HCT116 (cell line): ENCODE measurements around the gene YY1. TPM values are rescaled to one million over a fixed set of nuclear protein-coding genes. Genes with fewer than 3 reads are reported as not detected.

ENCODE experiments used
- ATAC-seq: fragments of 200-7000 bp; cut with Tn5 transposase; 2 replicates; pipeline ENCODE4 v1.9.1; 2020; ENCODE audit warnings: mild to moderate bottlenecking, moderate library complexity
- BruUV-seq: library from RNA; stranded (reverse); fragments of 400-500 nt; replicated peaks from 2 replicates; lab custom pipeline; 2021; lab: Mats Ljungman, UMichigan
- CTCF ChIA-PET: fragments of 300-600 bp; sonication (Branson Sonifier 250); formaldehyde crosslinking; loops from one replicate; lab custom pipeline; 2021; ENCODE audit warnings: antibody characterized with exemption; lab: Charles Lee
- POLR2A ChIA-PET: fragments of 300-600, 350-600 bp; sonication (Branson Sonifier 250); formaldehyde crosslinking; loops from one replicate; lab custom pipeline; 2021; ENCODE audit warnings: antibody characterized with exemption; lab: Charles Lee
- RAD21 ChIA-PET, 2 experiments: fragments of 300-600 bp; sonication (Branson Sonifier 250); formaldehyde crosslinking; loops; one replicate each; lab custom pipeline; 2023; ENCODE audit warnings: low total read pairs in 2 of 2; ENCODE audit not compliant: uncharacterized antibody in 2 of 2, unreplicated experiment in 2 of 2, low non-redundant PET in 1 of 2; lab: Charles Lee
- DNase-seq: peaks from one replicate; pipeline ENCODE4 v3.0.0-alpha.2; 2010; ENCODE audit warnings: low read depth, low spot score
- H2AFZ ChIP-seq: fragments of 200-600 bp; shearing (Covaris generic), sonication (generic); 2 replicates; pipeline ENCODE4 v1.6.1; 2017; ENCODE audit warnings: low read depth, mixed run types, mixed read lengths, antibody characterized with exemption, low read length; ENCODE audit not compliant: poor library complexity, severe bottlenecking
- H3K27ac ChIP-seq: 2 replicates; pipeline ENCODE4 v1.5.1; 2012; ENCODE audit warnings: low read depth, low read length
- H3K27me3 ChIP-seq: fragments of 200-600 bp; sonication (generic); 2 replicates; pipeline ENCODE4 v1.6.1; 2016; ENCODE audit warnings: mixed run types, low read length, mixed read lengths; ENCODE audit not compliant: insufficient read depth
- H3K36me3 ChIP-seq, 2 experiments: fragments of 200-500 bp in 1 of 2; fragments of 200-600 bp in 1 of 2; sonication (Bioruptor generic) in 1 of 2; sonication (generic) in 1 of 2; 2 replicates each; pipeline versions ENCODE4 v1.5.1 to v1.6.1; 2014 to 2016; ENCODE audit warnings: low read length in 2 of 2, inconsistent platforms in 1 of 2, mixed read lengths in 1 of 2, mixed run types in 1 of 2; ENCODE audit not compliant: insufficient read depth in 2 of 2, control insufficient read depth in 1 of 2
- H3K4me1 ChIP-seq, 2 experiments: fragments of 200-600 bp in 1 of 2; sonication (generic) in 1 of 2; 2 replicates each; pipeline versions ENCODE4 v1.5.1 to v1.6.1; 2012 to 2017; ENCODE audit warnings: low read length in 2 of 2, inconsistent platforms in 1 of 2, mild to moderate bottlenecking in 1 of 2, mixed read lengths in 1 of 2, mixed run types in 1 of 2, moderate library complexity in 1 of 2; ENCODE audit not compliant: insufficient read depth in 2 of 2, control insufficient read depth in 1 of 2
- H3K4me2 ChIP-seq: fragments of 200-600 bp; sonication (generic); 2 replicates; pipeline ENCODE4 v1.6.1; 2017; ENCODE audit warnings: mixed run types, low read length, mixed read lengths
- H3K4me3 ChIP-seq, 2 experiments: fragments of 200-600 bp in 1 of 2; sonication (generic) in 1 of 2; replicated peaks in 1 of 2; 2 replicates each; pipeline ENCODE4 v1.5.1; 2011 to 2016; ENCODE audit warnings: low read length in 2 of 2, control low read depth in 1 of 2, low read depth in 1 of 2, mild to moderate bottlenecking in 1 of 2, mixed read lengths in 1 of 2, mixed run types in 1 of 2
- H3K79me2 ChIP-seq: fragments of 200-600 bp; sonication (generic); 2 replicates; pipeline ENCODE4 v1.6.1; 2017; ENCODE audit warnings: mild to moderate bottlenecking, mixed run types, low read length, moderate library complexity, mixed read lengths; ENCODE audit not compliant: insufficient read depth
- H3K9ac ChIP-seq: fragments of 200-600 bp; sonication (generic); 2 replicates; pipeline ENCODE4 v1.6.1; 2016; ENCODE audit warnings: low read length, mixed read lengths
- H3K9me2 ChIP-seq: fragments of 200-600 bp; sonication (generic), shearing (Covaris generic); 2 replicates; pipeline ENCODE4 v1.6.1; 2017; ENCODE audit warnings: mixed run types, mild to moderate bottlenecking, moderate library complexity; ENCODE audit not compliant: insufficient read depth
- H3K9me3 ChIP-seq, 2 experiments: fragments of 200-500 bp in 1 of 2; fragments of 200-600 bp in 1 of 2; sonication (Bioruptor generic) in 1 of 2; sonication (generic) in 1 of 2; 2 replicates each; pipeline ENCODE4 v1.6.1; 2014 to 2017; ENCODE audit warnings: low read length in 2 of 2, mixed read lengths in 2 of 2, inconsistent platforms in 1 of 2, low read depth in 1 of 2, mild to moderate bottlenecking in 1 of 2, mixed run types in 1 of 2, moderate library complexity in 1 of 2; ENCODE audit not compliant: control insufficient read depth in 1 of 2, insufficient read depth in 1 of 2
- H4K20me1 ChIP-seq: fragments of 200-600 bp; sonication (generic), shearing (Covaris generic); 2 replicates; pipeline ENCODE4 v1.6.1; 2017; ENCODE audit warnings: mixed run types, mild to moderate bottlenecking, moderate library complexity; ENCODE audit not compliant: insufficient read depth
- ATF3 ChIP-seq: IDR thresholded peaks from 2 replicates; pipeline ENCODE4 v1.6.1; 2012
- CBX3 ChIP-seq: IDR thresholded peaks from 2 replicates; pipeline ENCODE4 v1.6.1; 2012; ENCODE audit warnings: low read depth
- CTCF ChIP-seq, 3 experiments: fragments of 200-600 bp in 1 of 3; sonication (generic) in 1 of 3; IDR thresholded peaks in 2 of 3; conservative IDR thresholded peaks in 1 of 3; 2 replicates each; pipeline ENCODE4 v1.5.1; 2012 to 2017; ENCODE audit warnings: low read depth in 2 of 3, low read length in 2 of 3, antibody characterized with exemption in 1 of 3, borderline replicate concordance in 1 of 3, control low read depth in 1 of 3, mild to moderate bottlenecking in 1 of 3, mixed read lengths in 1 of 3, mixed run types in 1 of 3, moderate library complexity in 1 of 3; ENCODE audit not compliant: insufficient read depth in 1 of 3
- EGR1 ChIP-seq: IDR thresholded peaks from 2 replicates; pipeline ENCODE4 v1.6.1; 2012; ENCODE audit warnings: low read depth
- EZH2 ChIP-seq: fragments of 200-600 bp; sonication (generic); IDR thresholded peaks from 2 replicates; pipeline ENCODE4 v1.6.1; 2017; ENCODE audit warnings: antibody characterized with exemption, mixed run types
- EZH2phosphoT487 ChIP-seq: fragments of 200-600 bp; IDR thresholded peaks from 2 replicates; pipeline ENCODE4 v1.6.1; 2018; ENCODE audit warnings: antibody characterized with exemption, borderline replicate concordance
- JUND ChIP-seq: IDR thresholded peaks from 2 replicates; pipeline ENCODE4 v1.6.1; 2012
- MAX ChIP-seq: IDR thresholded peaks from 2 replicates; pipeline ENCODE4 v1.6.1; 2012
- POLR2A ChIP-seq: IDR thresholded peaks from 2 replicates; pipeline ENCODE4 v1.7.0; 2011; ENCODE audit warnings: borderline replicate concordance; ENCODE audit not compliant: insufficient read depth, insufficient read length; ENCODE audit errors: extremely low read depth
- POLR2AphosphoS5 ChIP-seq: IDR thresholded peaks from 2 replicates; pipeline ENCODE4 v1.6.1; 2011; ENCODE audit warnings: mild to moderate bottlenecking, low read depth, low read length, moderate library complexity
- RAD21 ChIP-seq: IDR thresholded peaks from 2 replicates; pipeline ENCODE4 v1.6.1; 2012; ENCODE audit warnings: low read depth, mild to moderate bottlenecking
- REST ChIP-seq: IDR thresholded peaks from 2 replicates; pipeline ENCODE4 v1.6.1; 2012; ENCODE audit warnings: low read depth
- SIN3A ChIP-seq: IDR thresholded peaks from 2 replicates; pipeline ENCODE4 v1.6.1; 2012; ENCODE audit warnings: low read depth
- SP1 ChIP-seq: IDR thresholded peaks from 2 replicates; pipeline ENCODE4 v1.6.1; 2012; ENCODE audit warnings: low read depth
- TCF7L2 ChIP-seq: IDR thresholded peaks from 2 replicates; pipeline ENCODE4 v1.7.0; 2011; ENCODE audit warnings: borderline replicate concordance, inconsistent platforms; ENCODE audit not compliant: insufficient read depth, insufficient read length; ENCODE audit errors: extremely low read depth
- ZBTB33 ChIP-seq: IDR thresholded peaks from 2 replicates; pipeline ENCODE4 v1.6.1; 2011; ENCODE audit warnings: mild to moderate bottlenecking, low read length, moderate library complexity; ENCODE audit not compliant: insufficient replicate concordance; ENCODE audit errors: extremely low read depth
- ZFX ChIP-seq: fragments of 450-650 bp; IDR thresholded peaks from 2 replicates; pipeline ENCODE4 v1.6.1; 2017
- intact Hi-C: fragments of 100-400 bp; cut with micrococcal nuclease; formaldehyde crosslinking; loops from 2 replicates; pipeline ENCODE4 v1.10.0; 2022
- total RNA-seq: library from RNA; stranded (reverse); gene quantifications from one replicate; pipeline ENCODE4 v1.2.1, GENCODE V29; 2021; ENCODE audit not compliant: unreplicated experiment

The YY1 gene
- total RNA-seq, 1 experiment from 2014 or later, result 111 TPM

GRCh38 chr14:100200311-100200710 is 38.6 kb upstream of the YY1 start:
- Histone ChIP-seq H3K9me3 (no peaks in the 10 kb centered on the region), H3K36me3 (no peaks in the 10 kb centered on the region), H3K9me2 (no peaks in the 10 kb centered on the region), H2AFZ (no peak overlapping the region), H3K27me3 (no peaks in the 10 kb centered on the region), H4K20me1 (no peaks in the 10 kb centered on the region), H3K4me3 (no peak overlapping the region), H3K27ac (no peak overlapping the region), H3K4me2 (no peak overlapping the region), H3K4me1 (peaks cover 18 to 22% of the 10 kb centered on the region in 2 experiments), H3K9ac (no peak overlapping the region), H3K79me2 (no peaks in the 10 kb centered on the region)
- DNase-seq, result no peak
- TF ChIP-seq ZBTB33, result no peak
- no peak for TF ChIP-seq POLR2A
- TF ChIP-seq EZH2phosphoT487, result no peak
- TF ChIP-seq RAD21, result no peak
- no peak for TF ChIP-seq EZH2
- no peak for TF ChIP-seq ZFX
- TF ChIP-seq SIN3A, result no peak
- TF ChIP-seq JUND, result no peak
- TF ChIP-seq ATF3, result no peak
- no peak for TF ChIP-seq EGR1
- no peak for TF ChIP-seq SP1
- TF ChIP-seq CBX3, result no peak
- TF ChIP-seq CTCF (IDR thresholded peaks at IDR 0.05 in 2 of 3, conservative IDR thresholded peaks at IDR 0.05 in 1 of 3; ENCODE audit: borderline replicate concordance in 1 of 3, insufficient read depth in 1 of 3, low read depth in 2 of 3, low read length in 2 of 3), result no peak
- TF ChIP-seq POLR2AphosphoS5, result no peak
- no peak for TF ChIP-seq REST
- TF ChIP-seq MAX, result no peak
- no peak for TF ChIP-seq TCF7L2
- intact Hi-C loops, result no loop called here
- ChIA-PET RAD21 (no interaction called here), CTCF (interaction anchor here (1.6 kb wide), 1 partner anchor 7 kb away, joined by 7 read pairs; no protein-coding TSS in a partner anchor), POLR2A (no interaction called here)
- BruUV-seq, result no TSS peak
- ATAC-seq, result no peak
